ENCODE data around the gene ERC2.

- TF ChIP-seq TEAD4 (IDR thresholded peaks at IDR 0.05) (no peak), YY1 (IDR thresholded peaks at IDR 0.05; ENCODE audit: low read depth) (no peak), TCF12 (IDR thresholded peaks at IDR 0.05; ENCODE audit: low read depth) (no peak), FOXM1 (IDR thresholded peaks at IDR 0.05; ENCODE audit: borderline replicate concordance, low read depth) (no peak)
These were observed 777.5 kb downstream of the ERC2 start for GRCh38 chr3:55690726-55691125.

Measured in Ishikawa (cell line).